ENCODE data around the gene SCAPER.

GRCh38 chr15:76866008-76866407 lies 39.1 kb downstream of the SCAPER start:
- TF ChIP-seq CTCF (IDR thresholded peaks at IDR 0.05) (no peak), POLR2A (IDR thresholded peaks at IDR 0.05) (no peak)
